ENCODE measurements around the gene ZBED4. TPM values are rescaled to one million over a fixed set of nuclear protein-coding genes. Genes with fewer than 3 reads are reported as not detected.

Gene ZBED4
- total RNA-seq, 1 experiment from 2014 or later: 10.6 TPM

GRCh38 chr22:49936018-49936972 lies 82.7 kb downstream of the ZBED4 start:
- DNase-seq (ENCODE audit: low read depth): peak; percentile 78

GRCh38 chr22:49936973-49937757 lies 83.5 kb downstream of the ZBED4 start:
- DNase-seq (ENCODE audit: low read depth): no peak

- DNase-seq (ENCODE audit: low read depth): no peak
Measured at GRCh38 chr22:49937758-49938564, 84.3 kb downstream of the ZBED4 start.

- no peak for DNase-seq (ENCODE audit: low read depth)
Measured at GRCh38 chr22:49938565-49939136, 85.0 kb downstream of the ZBED4 start.

Other genes starting within 250 kb of the ZBED4 start
- 15.4 and 20.1 TPM in 2 replicates for gene BRD1, start 26.0 kb upstream of the ZBED4 start, total RNA-seq (2014; rRNA removed; shearing (Covaris generic))
- gene ALG12, start 64.6 kb downstream of the ZBED4 start, total RNA-seq (2014; rRNA removed; shearing (Covaris generic)): 12.6 and 16.3 TPM in 2 replicates
- 59.4 and 82.5 TPM in 2 replicates for gene CRELD2, start 64.8 kb downstream of the ZBED4 start, total RNA-seq (2014; rRNA removed; shearing (Covaris generic))
- 73.1 and 87.7 TPM in 2 replicates for gene PIM3, start 106.9 kb downstream of the ZBED4 start, total RNA-seq (2014; rRNA removed; shearing (Covaris generic))
- gene IL17REL, start 158.9 kb downstream of the ZBED4 start, total RNA-seq (2014; rRNA removed; shearing (Covaris generic)): not detected in 2 replicates
- not detected in 2 replicates for gene TTLL8, start 204.5 kb downstream of the ZBED4 start, total RNA-seq (2014; rRNA removed; shearing (Covaris generic))
- gene MLC1, start 231.6 kb downstream of the ZBED4 start, total RNA-seq (2014; rRNA removed; shearing (Covaris generic)): not detected in 2 replicates
- 0.11 TPM in 1 of 2 replicates, not detected in the other for gene MOV10L1, start 236.2 kb downstream of the ZBED4 start, total RNA-seq (2014; rRNA removed; shearing (Covaris generic))